Measurements from ENCODE around the gene LOXHD1.

The LOXHD1 gene

GRCh38 chr18:46627136-46627535, 29.9 kb downstream of the LOXHD1 start:
- DNase-seq: no peak

DNA sequence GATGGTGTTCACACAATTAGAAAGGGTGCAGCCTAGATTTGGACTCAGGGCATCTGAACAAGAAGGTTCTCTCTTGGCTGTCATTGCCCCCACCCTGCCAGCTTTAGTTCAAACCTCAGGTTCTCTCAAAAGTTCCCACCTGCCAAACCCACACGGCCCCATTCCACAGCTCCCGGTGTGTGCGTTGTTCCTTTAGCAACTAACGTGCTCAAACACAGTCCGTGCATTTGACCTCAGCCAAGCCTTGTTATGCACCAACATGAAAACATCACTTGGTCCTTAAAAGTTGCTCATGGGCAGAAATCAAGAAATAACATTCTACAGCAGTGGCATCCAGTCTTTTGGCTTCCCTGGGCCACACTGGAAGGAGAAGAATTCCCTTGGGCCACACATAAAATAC, 32.0 kb downstream of the LOXHD1 start:
- no peak for DNase-seq

GRCh38 chr18:46624127-46624526, 32.9 kb downstream of the LOXHD1 start:
- no peak for DNase-seq

DNA sequence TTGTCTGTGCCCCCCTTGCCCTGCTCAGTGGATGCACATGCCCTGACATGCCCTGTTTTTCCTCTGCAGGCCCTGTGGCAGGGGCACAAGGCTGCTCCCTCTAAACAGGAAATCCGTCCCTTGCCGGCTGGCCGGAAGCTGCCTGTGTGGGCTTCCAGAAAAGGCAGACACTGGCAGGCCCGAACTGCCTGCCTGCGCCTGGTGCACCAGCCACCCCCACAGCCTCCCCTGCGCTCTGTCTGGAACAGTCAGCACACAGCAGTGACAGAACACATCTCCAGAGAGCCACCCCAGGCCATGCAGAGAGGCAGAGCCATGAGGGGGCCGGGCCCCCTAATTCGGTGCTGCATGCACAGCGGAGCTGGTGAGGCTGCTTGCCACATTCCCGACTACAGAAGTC, 33.5 kb downstream of the LOXHD1 start:
- DNase-seq: peak in 2 of 3 donors; percentile 10 to 21

- DNase-seq: peak in 2 of 3 donors; percentile 32 to 37
These were observed 34.0 kb downstream of the LOXHD1 start for GRCh38 chr18:46622999-46623398.

DNA sequence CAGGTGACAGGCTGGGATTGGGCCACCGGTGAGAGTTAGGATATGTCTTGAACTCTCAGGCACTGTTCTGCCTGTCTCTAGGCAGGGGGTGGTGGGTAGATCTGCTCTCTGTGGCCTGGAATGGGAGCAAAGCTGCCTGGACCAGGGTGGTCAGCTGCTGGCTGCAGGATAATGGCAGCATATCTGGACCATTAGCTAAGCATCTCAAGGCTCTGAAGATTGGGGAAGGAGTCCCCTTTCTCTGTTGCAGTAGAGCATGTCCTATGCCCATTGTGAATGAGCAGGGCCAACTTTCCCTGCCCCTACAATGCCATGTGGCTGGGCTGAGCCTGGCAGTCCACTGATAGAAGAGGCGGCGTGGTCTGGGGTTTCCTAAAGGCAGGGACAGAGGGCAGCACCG, 34.6 kb downstream of the LOXHD1 start:
- DNase-seq: no peak

GRCh38 chr18:46621871-46622270, 35.1 kb downstream of the LOXHD1 start:
- DNase-seq: no peak

GRCh38 chr18:46621111-46621766, 35.8 kb downstream of the LOXHD1 start:
- no peak for DNase-seq

- no peak for DNase-seq
These were observed 37.5 kb downstream of the LOXHD1 start for GRCh38 chr18:46619559-46619958.

DNA sequence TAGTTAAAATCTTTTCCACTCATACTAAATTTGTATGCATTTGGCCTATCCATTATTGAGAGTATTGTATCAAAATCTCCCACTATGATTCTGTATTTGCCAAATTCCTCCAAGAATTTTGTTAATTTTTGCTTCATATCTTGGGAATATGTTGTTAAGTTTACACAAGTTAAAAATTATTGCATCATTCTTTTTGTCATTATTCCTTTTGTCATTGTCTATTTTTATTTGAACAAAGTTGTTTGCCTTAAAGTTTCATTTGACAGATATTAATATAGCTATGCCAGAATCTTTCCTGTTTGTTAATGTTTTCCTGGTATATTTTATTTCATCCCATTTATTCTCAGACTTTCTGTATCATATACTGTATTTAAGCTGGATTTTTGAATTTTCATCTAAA, 41.3 kb downstream of the LOXHD1 start:
- DNase-seq: no peak

DNA sequence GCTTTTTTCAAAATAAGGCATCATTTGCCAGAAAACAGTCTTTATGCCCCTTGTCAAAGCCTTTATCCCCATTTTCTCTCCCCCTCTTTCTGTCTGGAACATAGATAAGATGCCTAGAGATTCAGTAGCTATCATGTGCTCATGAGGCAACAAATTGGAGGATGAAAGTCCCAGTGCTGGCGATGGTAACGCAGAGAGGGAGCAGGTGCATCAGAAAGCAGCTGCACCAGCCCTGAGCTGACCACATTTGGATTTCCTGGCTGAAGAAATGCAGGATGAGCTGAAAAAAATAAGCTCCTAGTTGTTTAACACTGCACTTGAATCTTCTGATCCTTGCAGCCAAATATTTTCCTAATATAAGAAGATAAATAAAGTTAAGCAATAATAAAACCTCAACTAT, 48.0 kb downstream of the LOXHD1 start:
- no peak for DNase-seq

GRCh38 chr18:46607926-46608325, 49.1 kb downstream of the LOXHD1 start:
- no peak for DNase-seq

DNA sequence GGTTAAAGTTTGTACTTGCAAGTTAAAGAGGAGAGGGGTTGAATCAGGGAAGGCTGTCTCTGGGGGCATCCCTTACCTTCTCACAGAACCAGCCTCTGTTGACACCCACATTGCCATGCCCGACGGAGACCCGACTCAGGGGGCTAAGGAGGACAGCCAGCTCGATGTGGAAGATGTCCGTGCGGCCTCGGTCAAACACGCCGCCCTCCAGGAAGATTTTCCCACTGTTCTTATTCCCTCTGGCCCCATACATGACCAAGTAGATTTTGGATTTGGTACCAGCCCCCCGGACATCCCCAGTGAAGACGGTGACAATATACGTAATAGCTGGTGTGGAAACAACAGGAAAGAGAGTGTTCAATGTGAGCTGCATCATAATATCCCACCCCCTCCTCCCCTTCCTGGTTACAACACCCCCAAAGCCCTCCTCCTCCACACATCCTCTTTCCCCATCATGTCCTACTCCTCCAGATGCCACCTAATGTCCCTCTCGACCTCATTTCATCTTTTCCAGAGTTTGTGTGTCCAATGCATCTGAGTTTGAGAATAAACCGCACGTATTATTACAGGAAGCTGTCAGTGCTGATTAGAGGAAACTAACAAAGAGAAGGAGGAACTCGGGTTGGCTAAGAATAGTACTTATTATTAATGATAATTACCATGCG, 55.7 kb downstream of the LOXHD1 start:
- DNase-seq: peak; percentile 23 to 61 (median 52)

DNA sequence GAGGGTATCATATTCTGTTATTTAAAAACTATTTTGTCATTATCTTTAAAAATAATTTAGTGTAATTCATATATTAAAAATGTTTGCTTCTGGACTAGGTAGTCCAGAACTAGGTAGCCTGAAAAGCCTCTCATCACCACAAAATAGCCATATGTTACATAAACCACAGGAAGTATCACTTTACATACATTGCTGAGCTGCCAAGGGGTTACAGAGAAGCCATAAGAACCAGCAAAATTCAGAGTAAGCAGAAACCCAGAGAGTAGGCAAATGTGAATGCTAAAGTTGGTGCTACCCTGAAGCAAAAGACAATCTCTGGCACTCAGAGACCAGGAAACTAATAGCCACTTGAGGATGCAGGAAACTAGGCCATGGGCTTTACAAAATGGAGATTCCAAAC, 60.9 kb downstream of the LOXHD1 start:
- no peak for DNase-seq

DNA sequence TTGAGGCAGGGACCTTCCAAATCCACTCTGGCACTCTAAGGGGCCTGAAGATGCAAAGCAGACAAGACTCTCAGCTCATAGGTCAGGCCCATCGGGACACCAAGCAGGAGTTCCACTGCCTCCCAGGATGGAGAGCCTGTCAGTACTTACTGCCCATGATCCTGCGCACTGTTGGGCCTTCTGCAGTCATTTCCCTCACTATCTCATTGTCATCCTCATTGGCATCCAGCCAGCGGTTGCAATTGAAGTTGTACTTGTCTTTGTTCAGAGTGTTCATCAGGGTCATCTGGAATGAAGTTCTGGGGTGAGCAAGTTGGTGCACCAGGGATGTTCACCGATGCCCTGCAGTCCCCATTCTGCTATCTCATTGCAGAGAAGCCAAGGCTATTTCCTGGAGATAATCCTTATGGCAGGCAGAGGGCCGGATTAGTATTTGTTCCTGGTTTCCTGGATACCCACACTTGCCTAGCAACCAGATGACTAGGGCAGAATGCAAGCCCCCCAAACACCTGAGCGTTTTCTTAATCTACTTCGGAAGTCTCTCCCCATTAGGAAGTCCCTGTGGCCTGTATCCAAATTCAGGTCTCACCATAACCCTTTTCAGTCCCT, 65.1 kb downstream of the LOXHD1 start:
- peak in 1 of 3 donors; percentile 5 for DNase-seq

DNA sequence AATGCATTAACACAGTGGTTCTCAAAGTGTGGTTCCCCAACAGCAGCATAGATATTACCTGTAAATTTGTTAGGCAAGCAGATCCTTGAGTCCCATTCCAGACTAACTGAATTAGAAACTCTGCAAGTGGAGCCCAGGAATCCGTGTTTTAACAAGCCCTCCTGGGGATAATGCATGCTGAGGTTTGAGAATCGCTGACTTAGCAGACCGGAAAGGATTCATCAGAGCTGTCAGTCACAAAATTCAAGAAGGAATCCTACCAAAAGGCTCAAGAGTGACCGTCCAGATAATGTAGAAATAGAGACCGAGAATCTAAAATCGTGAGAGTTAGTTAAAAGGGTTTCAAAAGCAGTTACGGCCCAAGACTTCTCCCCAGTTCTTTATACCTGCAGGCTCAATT, 66.9 kb downstream of the LOXHD1 start:
- DNase-seq: no peak

DNA sequence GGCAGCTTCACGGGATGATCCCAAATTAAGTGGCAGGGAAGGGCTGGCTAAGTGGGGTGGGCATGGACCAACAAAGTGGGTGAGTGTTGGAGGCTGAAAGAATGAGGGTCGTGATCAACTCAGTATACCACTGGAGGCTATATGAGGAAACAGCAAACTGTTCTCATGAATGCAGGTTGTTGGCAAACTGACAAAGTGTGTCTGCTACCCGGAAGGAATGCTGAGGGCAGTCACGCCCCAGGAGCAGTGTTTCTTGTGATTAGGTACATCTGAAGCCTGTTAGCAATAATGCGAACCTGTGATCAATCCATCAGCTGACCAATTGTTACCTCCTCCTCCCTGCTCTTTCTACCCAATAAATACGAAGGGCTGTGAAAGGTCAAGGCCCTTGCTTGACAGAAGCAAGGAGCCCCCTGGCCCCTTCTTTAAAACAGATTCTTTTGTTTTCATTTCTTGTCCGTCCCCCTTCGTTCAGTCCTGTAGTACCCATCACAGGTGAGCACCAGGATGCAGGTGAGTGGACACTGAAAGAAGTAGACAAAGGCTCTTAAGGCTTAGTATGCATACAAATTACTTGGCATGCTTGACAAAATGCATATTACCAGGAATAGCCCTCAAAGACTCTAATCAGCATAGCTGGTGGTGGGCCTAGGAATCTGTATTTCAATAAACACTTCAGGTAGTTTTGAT, 67.9 kb downstream of the LOXHD1 start:
- no peak for DNase-seq

GRCh38 chr18:46587600-46587999, 69.4 kb downstream of the LOXHD1 start:
- DNase-seq: no peak

- DNase-seq: no peak
These were observed 73.3 kb downstream of the LOXHD1 start for GRCh38 chr18:46583711-46584110.

GRCh38 chr18:46581648-46582047, 75.4 kb downstream of the LOXHD1 start:
- DNase-seq: no peak

DNA sequence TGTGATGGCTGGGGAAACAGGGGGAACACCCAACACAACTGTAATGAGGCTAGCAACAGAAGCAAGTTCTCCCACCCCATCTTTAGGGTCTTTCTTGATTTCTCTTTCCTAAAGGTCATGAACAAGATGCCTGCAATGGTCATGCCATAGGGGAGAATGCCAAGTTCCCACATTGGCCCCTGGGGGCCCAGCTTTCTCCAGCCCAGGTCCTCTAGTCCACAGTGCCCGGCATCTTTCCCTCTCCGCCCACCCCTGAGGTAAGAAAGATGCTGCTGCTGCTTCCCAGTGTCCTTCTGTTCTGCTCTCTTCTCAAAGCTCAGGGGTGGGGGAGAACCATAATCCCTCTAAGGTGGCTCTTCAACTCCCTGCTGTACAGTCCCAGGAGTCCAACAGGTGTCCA, 78.0 kb downstream of the LOXHD1 start:
- no peak for DNase-seq

GRCh38 chr18:46577546-46577945, 79.5 kb downstream of the LOXHD1 start:
- DNase-seq: no peak

GRCh38 chr18:46575851-46576250, 81.2 kb downstream of the LOXHD1 start:
- no peak for DNase-seq

DNA sequence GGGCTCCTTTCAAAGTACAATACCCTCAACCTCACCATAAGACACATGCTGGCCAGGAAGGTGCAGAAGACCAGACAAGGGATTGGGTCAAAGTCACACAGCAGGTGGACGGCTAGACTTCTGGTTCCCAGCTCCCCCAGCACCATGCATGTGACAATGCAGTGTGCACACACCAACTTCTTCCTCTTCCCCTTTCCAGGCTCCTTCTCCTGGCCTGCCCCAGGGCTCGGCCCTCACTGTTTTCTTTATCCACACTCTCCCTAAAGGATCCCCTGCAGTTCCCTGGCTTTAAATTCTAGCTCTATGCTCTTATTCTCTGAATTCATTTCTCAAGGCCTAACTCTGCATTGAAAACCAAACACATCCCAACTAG, 82.3 kb downstream of the LOXHD1 start:
- peak; percentile 20 to 40 (median 29) for DNase-seq

Measured in suppressor macrophage treated with lipopolysaccharide for 1 hour (primary cell).